Peyer's patch (tissue), 4 donors: ENCODE data around the gene LIG4.

Experiments used
- CTCF ChIP-seq, 6 experiments: fragments of 450-650 bp in 4 of 6; fragments of 200-600 bp in 2 of 6; sonication (generic) in 1 of 6; IDR thresholded peaks; one replicate each; pipeline ENCODE4 v1.5.1; 2017 to 2019; ENCODE audit warnings: antibody characterized with exemption in 6 of 6, mild to moderate bottlenecking in 3 of 6, moderate library complexity in 1 of 6
- POLR2A ChIP-seq, 2 donors: fragments of 450-650 bp; IDR thresholded peaks; one replicate each; pipeline ENCODE4 v1.5.1; 2017; ENCODE audit warnings: antibody characterized with exemption in 2 of 2, mild to moderate bottlenecking in 2 of 2, moderate library complexity in 2 of 2

GRCh38 chr13:108230377-108230776 lies 15.0 kb upstream of the LIG4 start:
- no peak for TF ChIP-seq POLR2A (IDR thresholded peaks at IDR 0.05)
- no peak for TF ChIP-seq CTCF (IDR thresholded peaks at IDR 0.05)
